AG04450 (cell line): ENCODE measurements around the gene PES1. TPM values are rescaled to one million over a fixed set of nuclear protein-coding genes. Genes with fewer than 3 reads are reported as not detected.

Experiments used
- CTCF ChIA-PET: fragments of 300-600, 350-600 bp; formaldehyde crosslinking; extraction: SDS; loops from one replicate; lab custom pipeline; 2022; ENCODE audit warnings: antibody characterized with exemption, inconsistent platforms; lab: Charles Lee
- POLR2A ChIA-PET: fragments of 350-600 bp; formaldehyde crosslinking; extraction: SDS; loops from one replicate; lab custom pipeline; 2021; ENCODE audit warnings: antibody characterized with exemption, inconsistent platforms; lab: Yijun Ruan, JAX
- DNase-seq: peaks from one replicate; pipeline ENCODE4 v3.0.0-alpha.2; 2011; ENCODE audit warnings: low read depth, low spot score
- H3K27ac ChIP-seq: one replicate; pipeline ENCODE4 v1.5.1; 2012; ENCODE audit warnings: low read depth, low read length, control low read depth
- H3K27me3 ChIP-seq: one replicate; pipeline ENCODE4 v1.6.0; 2012; ENCODE audit warnings: low read length; ENCODE audit not compliant: control insufficient read depth, insufficient read depth
- H3K4me3 ChIP-seq: 2 replicates; pipeline ENCODE4 v1.5.1; 2011; ENCODE audit warnings: mild to moderate bottlenecking, low read depth, low read length, control low read depth
- H3K9me3 ChIP-seq: 2 replicates; pipeline ENCODE4 v1.5.1; 2012; ENCODE audit warnings: low read length; ENCODE audit not compliant: control insufficient read depth, insufficient read depth
- polyA plus RNA-seq: library from polyadenylated mRNA; depleted of rRNA; stranded (reverse); fragments of >200 nt; gene quantifications from 2 replicates; pipeline ENCODE4 v1.2.3, GENCODE V29; 2011
- TF ChIP-seq, protein P1 (sequence below): IDR thresholded peaks from 2 replicates; pipeline ENCODE4 v1.5.1; 2011; ENCODE audit warnings: low read depth, low read length, control low read depth, inconsistent platforms

PES1 gene
- polyA plus RNA-seq, 1 experiment: 70.2 TPM

- ChIA-PET CTCF (interaction anchor here (0.6 to 4.9 kb wide), 11 partner anchors 11 to 1173 kb away, joined by 3 to 42 read pairs (median 3); no protein-coding TSS in a partner anchor), POLR2A (interaction anchor here (0.5 to 1.0 kb wide), 2 partner anchors 36 to 183 kb away, joined by 6 to 7 read pairs; no protein-coding TSS in a partner anchor)
- H3K27ac ChIP-seq: peak within 1 kb of the TSS; percentile 65
- no peaks in the 10 kb centered on the region for H3K9me3 ChIP-seq
- TF ChIP-seq, protein P1, sequence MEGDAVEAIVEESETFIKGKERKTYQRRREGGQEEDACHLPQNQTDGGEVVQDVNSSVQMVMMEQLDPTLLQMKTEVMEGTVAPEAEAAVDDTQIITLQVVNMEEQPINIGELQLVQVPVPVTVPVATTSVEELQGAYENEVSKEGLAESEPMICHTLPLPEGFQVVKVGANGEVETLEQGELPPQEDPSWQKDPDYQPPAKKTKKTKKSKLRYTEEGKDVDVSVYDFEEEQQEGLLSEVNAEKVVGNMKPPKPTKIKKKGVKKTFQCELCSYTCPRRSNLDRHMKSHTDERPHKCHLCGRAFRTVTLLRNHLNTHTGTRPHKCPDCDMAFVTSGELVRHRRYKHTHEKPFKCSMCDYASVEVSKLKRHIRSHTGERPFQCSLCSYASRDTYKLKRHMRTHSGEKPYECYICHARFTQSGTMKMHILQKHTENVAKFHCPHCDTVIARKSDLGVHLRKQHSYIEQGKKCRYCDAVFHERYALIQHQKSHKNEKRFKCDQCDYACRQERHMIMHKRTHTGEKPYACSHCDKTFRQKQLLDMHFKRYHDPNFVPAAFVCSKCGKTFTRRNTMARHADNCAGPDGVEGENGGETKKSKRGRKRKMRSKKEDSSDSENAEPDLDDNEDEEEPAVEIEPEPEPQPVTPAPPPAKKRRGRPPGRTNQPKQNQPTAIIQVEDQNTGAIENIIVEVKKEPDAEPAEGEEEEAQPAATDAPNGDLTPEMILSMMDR: peak; percentile 12; the same call in 1 of the 2 replicates
- H3K27me3 ChIP-seq: no peaks in the 10 kb centered on the region
- no peak for DNase-seq
- peak within 1 kb of the TSS; percentile 61 for H3K4me3 ChIP-seq
Observed at GRCh38 chr22:30606455-30607299, 15.0 kb upstream of the PES1 start, which contains the start of gene TCN2. Gene TCN2, plus strand, starts transcription at chr22:30607174. Its CDS starts 158 bp downstream, at chr22:30607332.

DNA sequence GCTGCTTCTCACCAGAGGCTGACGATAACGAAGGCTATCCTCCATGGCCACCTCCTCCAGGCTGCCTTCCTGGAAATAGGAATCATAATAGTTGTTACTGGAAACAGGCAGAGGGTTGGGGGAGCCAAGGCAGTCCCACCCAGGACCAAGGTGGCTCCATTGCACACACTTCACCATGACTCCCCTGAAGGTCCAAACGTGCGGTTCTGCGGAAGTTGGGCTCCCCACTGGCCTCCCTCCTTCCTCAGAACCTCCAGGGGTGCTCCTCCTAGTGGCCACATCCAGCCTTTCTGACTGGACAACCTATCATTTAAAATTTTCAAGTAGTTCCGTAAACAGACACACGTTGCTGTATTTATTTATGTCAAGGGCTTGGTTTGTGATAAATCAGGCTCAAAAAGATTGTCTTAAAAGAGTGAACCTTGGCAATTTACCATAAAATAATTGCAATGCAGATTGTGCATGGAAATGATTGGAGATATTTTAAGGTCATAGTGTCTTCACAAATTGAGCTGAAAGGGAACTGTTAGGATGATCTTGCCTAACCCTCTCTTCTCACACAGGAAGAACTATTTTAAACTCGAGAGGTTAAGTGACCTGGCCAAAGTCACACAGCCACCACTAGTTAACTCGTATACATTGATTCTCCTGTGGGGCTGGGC lies 13.9 kb upstream of the PES1 start:
- TF ChIP-seq, protein P1: peak; percentile 68
- no peak overlapping the region for H3K27ac ChIP-seq
- ChIA-PET POLR2A (no interaction called here), CTCF (interaction anchor here (0.7 to 4.9 kb wide), 10 partner anchors 10 to 181 kb away, joined by 3 to 42 read pairs (median 3); no protein-coding TSS in a partner anchor)
- H3K27me3 ChIP-seq: peaks cover 4% of the 10 kb centered on the region
- H3K9me3 ChIP-seq: no peaks in the 10 kb centered on the region
- H3K4me3 ChIP-seq: no peak overlapping the region
- no peak for DNase-seq

- no peak overlapping the region for H3K4me3 ChIP-seq
Observed at GRCh38 chr22:30604723-30605122, 13.0 kb upstream of the PES1 start.

DNA sequence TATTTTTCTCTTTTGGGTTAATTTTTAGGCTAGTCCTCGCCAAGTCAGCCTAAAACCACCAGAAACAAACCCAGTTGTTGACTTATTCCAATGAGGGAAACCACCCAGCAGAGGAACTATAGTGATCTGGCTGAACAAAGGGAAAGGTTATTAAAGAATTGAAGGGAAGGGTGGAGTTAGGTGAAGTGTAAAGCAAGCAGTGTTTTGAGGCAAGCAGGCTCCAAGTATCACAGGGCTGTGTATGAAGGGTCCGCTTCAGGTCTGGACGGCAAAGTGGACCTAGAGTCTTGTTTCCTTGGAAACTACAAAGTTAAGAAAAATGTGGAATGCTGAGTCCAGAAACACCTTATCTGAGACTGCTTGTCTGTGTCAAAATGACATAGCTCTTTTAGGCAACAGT lies 12.1 kb upstream of the PES1 start:
- DNase-seq: no peak
- Histone ChIP-seq H3K4me3 (no peak overlapping the region), H3K27me3 (peaks cover 4% of the 10 kb centered on the region), H3K9me3 (no peaks in the 10 kb centered on the region), H3K27ac (no peak overlapping the region)
- CTCF ChIA-PET: interaction anchor here (0.6 to 1.0 kb wide), 2 partner anchors 15 to 30 kb away, joined by 3 read pairs; no protein-coding TSS in a partner anchor
- TF ChIP-seq, protein P1: no peak
- POLR2A ChIA-PET: no interaction called here

More at GRCh38 chr22:30604723-30605122, 13.0 kb upstream of the PES1 start:
- POLR2A ChIA-PET: no interaction called here
- Histone ChIP-seq H3K9me3 (no peaks in the 10 kb centered on the region), H3K27ac (no peak overlapping the region), H3K27me3 (peaks cover 4% of the 10 kb centered on the region)
- TF ChIP-seq, protein P1: no peak
- no peak for DNase-seq
- CTCF ChIA-PET: interaction anchor here (0.9 kb wide), 1 partner anchor 151 kb away, joined by 3 read pairs; no protein-coding TSS in a partner anchor
